Activated B cell treated with CpG ODN at 0.5 μM for 24 hours (primary cell): ENCODE results near the gene CHN2. TPM values are rescaled to one million over a fixed set of nuclear protein-coding genes. Genes with fewer than 3 reads are reported as not detected.
"Not testable (repeated sequence)": the region's sequence is repeated elsewhere in the genome, so short reads cannot be mapped to it uniquely, and the experiment has no call there.

ENCODE experiments used
- ATAC-seq: fragments of 200-7000 bp; cut with Tn5 transposase; one replicate; pipeline ENCODE4 v1.10.0; 2021; ENCODE audit warnings: low read depth, mild to moderate bottlenecking, moderate library complexity
- CTCF ChIA-PET: fragments of 350-600 bp; sonication (Branson Sonifier 250); formaldehyde crosslinking; loops from one replicate; lab custom pipeline; 2021; ENCODE audit warnings: antibody characterized with exemption; lab: Charles Lee
- POLR2A ChIA-PET: fragments of 350-600 bp; sonication (Branson Sonifier 250); formaldehyde crosslinking; loops from one replicate; lab custom pipeline; 2021; ENCODE audit warnings: antibody characterized with exemption; lab: Charles Lee
- DNase-seq: peaks from one replicate; pipeline ENCODE4 v3.0.0; 2022
- H3K27ac Mint-ChIP-seq: one replicate; pipeline ENCODE4 v1.8.0; 2020; ENCODE audit warnings: mixed read lengths
- H3K27me3 Mint-ChIP-seq: one replicate; pipeline ENCODE4 v1.8.0; 2021; ENCODE audit warnings: mixed read lengths
- H3K36me3 Mint-ChIP-seq: one replicate; pipeline ENCODE4 v1.8.0; 2021; ENCODE audit warnings: low read depth, mixed read lengths
- H3K4me1 Mint-ChIP-seq: one replicate; pipeline ENCODE4 v1.8.0; 2021; ENCODE audit warnings: mixed read lengths
- H3K4me3 Mint-ChIP-seq: one replicate; pipeline ENCODE4 v1.8.0; 2020; ENCODE audit warnings: mild to moderate bottlenecking, mixed read lengths
- H3K9me3 Mint-ChIP-seq: one replicate; pipeline ENCODE4 v1.8.0; 2020; ENCODE audit warnings: mixed read lengths
- CTCF ChIP-seq: fragments of 200-600 bp; IDR thresholded peaks from one replicate; pipeline ENCODE4 v1.8.0; 2022; ENCODE audit warnings: antibody characterized with exemption, mild to moderate bottlenecking
- intact Hi-C: fragments of 100-400 bp; cut with micrococcal nuclease; formaldehyde crosslinking; loops from one replicate; pipeline ENCODE4 v1.15.1; 2024
- total RNA-seq: library from RNA; stranded (reverse); gene quantifications from 2 replicates; pipeline ENCODE4 v1.2.3, GENCODE V29; 2022

Gene CHN2
- total RNA-seq, 1 donor from 2014 or later: 1.8 TPM

- no peaks in the 10 kb centered on the region for H3K36me3 Mint-ChIP-seq
- no peak overlapping the region for H3K4me3 Mint-ChIP-seq
- POLR2A ChIA-PET: interaction anchor here (0.6 kb wide), 1 partner anchor 12 kb away, joined by 5 read pairs; no protein-coding TSS in a partner anchor
- ATAC-seq: no peak
- no peaks in the 10 kb centered on the region for H3K4me1 Mint-ChIP-seq
- no peak for TF ChIP-seq CTCF
- H3K27ac Mint-ChIP-seq: no peak overlapping the region
- DNase-seq: no peak
- intact Hi-C loops: no loop called here
- H3K27me3 Mint-ChIP-seq: no peaks in the 10 kb centered on the region
- H3K9me3 Mint-ChIP-seq: no peaks in the 10 kb centered on the region
- CTCF ChIA-PET: no interaction called here
Observed at GRCh38 chr7:29258951-29259350, 64.4 kb downstream of the CHN2 start.

GRCh38 chr7:29262191-29262917 is 67.8 kb downstream of the CHN2 start:
- POLR2A ChIA-PET: no interaction called here

GRCh38 chr7:29263601-29264207 is 69.1 kb downstream of the CHN2 start:
- CTCF ChIA-PET, H3K36me3 Mint-ChIP-seq, POLR2A ChIA-PET, ATAC-seq, intact Hi-C loops, H3K27me3 Mint-ChIP-seq, DNase-seq, H3K9me3 Mint-ChIP-seq, H3K4me1 Mint-ChIP-seq, H3K4me3 Mint-ChIP-seq, H3K27ac Mint-ChIP-seq: not testable (repeated sequence)

More at GRCh38 chr7:29262191-29262917, 67.8 kb downstream of the CHN2 start:
- CTCF ChIA-PET: no interaction called here
- Mint-ChIP-seq H3K36me3 (no peaks in the 10 kb centered on the region), H3K27me3 (no peaks in the 10 kb centered on the region), H3K4me1 (no peaks in the 10 kb centered on the region), H3K4me3 (no peak overlapping the region), H3K27ac (no peak overlapping the region), H3K9me3 (peaks cover 3% of the 10 kb centered on the region)
- no peak for DNase-seq
- TF ChIP-seq CTCF: no peak
- no peak for ATAC-seq
- intact Hi-C loops: no loop called here

- ATAC-seq (no peak), DNase-seq (no peak)
- Mint-ChIP-seq H3K27me3 (no peaks in the 10 kb centered on the region), H3K36me3 (no peaks in the 10 kb centered on the region), H3K9me3 (peaks cover 6% of the 10 kb centered on the region), H3K27ac (no peak overlapping the region), H3K4me3 (no peak overlapping the region), H3K4me1 (no peaks in the 10 kb centered on the region)
- POLR2A ChIA-PET: no interaction called here
- CTCF ChIA-PET: no interaction called here
- intact Hi-C loops: no loop called here
- TF ChIP-seq CTCF: no peak
Observed at GRCh38 chr7:29265208-29265923, 70.8 kb downstream of the CHN2 start.

GRCh38 chr7:29269935-29270334 is 75.4 kb downstream of the CHN2 start:
- Mint-ChIP-seq H3K27me3 (no peaks in the 10 kb centered on the region), H3K9me3 (peaks cover 2% of the 10 kb centered on the region), H3K36me3 (no peaks in the 10 kb centered on the region), H3K4me1 (peaks cover 12% of the 10 kb centered on the region), H3K27ac (no peak overlapping the region), H3K4me3 (no peak overlapping the region)
- ChIA-PET CTCF (no interaction called here), POLR2A (no interaction called here)
- no peak for TF ChIP-seq CTCF
- no peak for ATAC-seq
- no peak for DNase-seq
- intact Hi-C loops: no loop called here
